Keratinocyte (primary cell): ENCODE results near the gene KIF13A.

ENCODE experiments used
- EZH2 ChIP-seq: IDR thresholded peaks from one replicate; pipeline ENCODE4 v1.6.1; 2012; ENCODE audit warnings: inconsistent platforms, mild to moderate bottlenecking, low read length, moderate library complexity
- TF ChIP-seq, protein P1 (sequence below), 3 experiments: IDR thresholded peaks in 1 of 3; conservative IDR thresholded peaks in 1 of 3; optimal IDR thresholded peaks in 1 of 3; 2 replicates in 2 of 3; 3 replicates in 1 of 3; pipeline versions ENCODE3 to v1.5.1; 2011; ENCODE audit warnings: low read length in 3 of 3, mild to moderate bottlenecking in 3 of 3, moderate library complexity in 2 of 3, control low read depth in 1 of 3, inconsistent platforms in 1 of 3; ENCODE audit not compliant: insufficient read depth in 2 of 3; ENCODE audit errors: extremely low read depth in 1 of 3

GRCh38 chr6:17972978-17973622 lies 14.3 kb downstream of the KIF13A start:
- TF ChIP-seq, protein P1, sequence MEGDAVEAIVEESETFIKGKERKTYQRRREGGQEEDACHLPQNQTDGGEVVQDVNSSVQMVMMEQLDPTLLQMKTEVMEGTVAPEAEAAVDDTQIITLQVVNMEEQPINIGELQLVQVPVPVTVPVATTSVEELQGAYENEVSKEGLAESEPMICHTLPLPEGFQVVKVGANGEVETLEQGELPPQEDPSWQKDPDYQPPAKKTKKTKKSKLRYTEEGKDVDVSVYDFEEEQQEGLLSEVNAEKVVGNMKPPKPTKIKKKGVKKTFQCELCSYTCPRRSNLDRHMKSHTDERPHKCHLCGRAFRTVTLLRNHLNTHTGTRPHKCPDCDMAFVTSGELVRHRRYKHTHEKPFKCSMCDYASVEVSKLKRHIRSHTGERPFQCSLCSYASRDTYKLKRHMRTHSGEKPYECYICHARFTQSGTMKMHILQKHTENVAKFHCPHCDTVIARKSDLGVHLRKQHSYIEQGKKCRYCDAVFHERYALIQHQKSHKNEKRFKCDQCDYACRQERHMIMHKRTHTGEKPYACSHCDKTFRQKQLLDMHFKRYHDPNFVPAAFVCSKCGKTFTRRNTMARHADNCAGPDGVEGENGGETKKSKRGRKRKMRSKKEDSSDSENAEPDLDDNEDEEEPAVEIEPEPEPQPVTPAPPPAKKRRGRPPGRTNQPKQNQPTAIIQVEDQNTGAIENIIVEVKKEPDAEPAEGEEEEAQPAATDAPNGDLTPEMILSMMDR (optimal IDR thresholded peaks at IDR 0.05 in 1 of 3, IDR thresholded peaks at IDR 0.05 in 1 of 3, conservative IDR thresholded peaks at IDR 0.05 in 1 of 3; ENCODE audit: extremely low read depth in 1 of 3, insufficient read depth in 2 of 3, low read length in 3 of 3): no peak
- no peak for TF ChIP-seq EZH2
